ENCODE data around the gene CTNND2.

CTNND2 gene

GRCh38 chr5:11383506-11384095, 520.6 kb downstream of the CTNND2 start:
- no peak overlapping the region for H3K4me3 ChIP-seq (ENCODE audit: low read depth in 1 of 2, low read length in 2 of 2)
- H3K36me3 ChIP-seq (ENCODE audit: insufficient read depth, low read length): no peaks in the 10 kb centered on the region

GRCh38 chr5:11378461-11378860, 525.8 kb downstream of the CTNND2 start:
- H3K9ac ChIP-seq (ENCODE audit: low read depth, low read length): no peak overlapping the region
- no peak overlapping the region for H3K27ac ChIP-seq (ENCODE audit: low read length)
- H3K4me1 ChIP-seq (ENCODE audit: insufficient read depth, low read length): no peaks in the 10 kb centered on the region
- DNase-seq (no peak), ATAC-seq (ENCODE audit: insufficient read depth, low read depth) (no peak)
- TF ChIP-seq EZH2 (IDR thresholded peaks at IDR 0.05; ENCODE audit: borderline replicate concordance, low read depth, low read length, severe bottlenecking) (no peak), CTCF (IDR thresholded peaks at IDR 0.05; ENCODE audit: borderline replicate concordance, extremely low read depth, low read length, poor library complexity, severe bottlenecking) (no peak)
- no peaks in the 10 kb centered on the region for H3K36me3 ChIP-seq (ENCODE audit: insufficient read depth, low read length)
- no peak overlapping the region for H2AFZ ChIP-seq (ENCODE audit: low read depth, low read length)
- no peaks in the 10 kb centered on the region for H4K20me1 ChIP-seq (ENCODE audit: insufficient read depth, low read length)
- no peaks in the 10 kb centered on the region for H3K79me2 ChIP-seq (ENCODE audit: insufficient read depth, low read length)
- H3K4me3 ChIP-seq (ENCODE audit: low read depth in 1 of 2, low read length in 2 of 2): no peak overlapping the region
- H3K9me3 ChIP-seq (ENCODE audit: insufficient read depth, low read length, severe bottlenecking): no peaks in the 10 kb centered on the region
- no peak overlapping the region for H3K4me2 ChIP-seq (ENCODE audit: insufficient read depth, low read length)
- no peaks in the 10 kb centered on the region for H3K27me3 ChIP-seq (ENCODE audit: insufficient read depth, low read length, poor library complexity)

More at GRCh38 chr5:11383506-11384095, 520.6 kb downstream of the CTNND2 start:
- no peaks in the 10 kb centered on the region for H4K20me1 ChIP-seq (ENCODE audit: insufficient read depth, low read length)
- DNase-seq (no peak), ATAC-seq (ENCODE audit: insufficient read depth, low read depth) (no peak)
- H3K4me1 ChIP-seq (ENCODE audit: insufficient read depth, low read length): no peaks in the 10 kb centered on the region
- H3K27ac ChIP-seq (ENCODE audit: low read length): no peak overlapping the region
- no peak overlapping the region for H3K4me2 ChIP-seq (ENCODE audit: insufficient read depth, low read length)
- no peaks in the 10 kb centered on the region for H3K27me3 ChIP-seq (ENCODE audit: insufficient read depth, low read length, poor library complexity)
- H3K9ac ChIP-seq (ENCODE audit: low read depth, low read length): no peak overlapping the region
- TF ChIP-seq EZH2 (IDR thresholded peaks at IDR 0.05; ENCODE audit: borderline replicate concordance, low read depth, low read length, severe bottlenecking) (no peak), CTCF (IDR thresholded peaks at IDR 0.05; ENCODE audit: borderline replicate concordance, extremely low read depth, low read length, poor library complexity, severe bottlenecking) (no peak)
- no peaks in the 10 kb centered on the region for H3K79me2 ChIP-seq (ENCODE audit: insufficient read depth, low read length)
- no peak overlapping the region for H2AFZ ChIP-seq (ENCODE audit: low read depth, low read length)
- H3K9me3 ChIP-seq (ENCODE audit: insufficient read depth, low read length, severe bottlenecking): no peaks in the 10 kb centered on the region

GRCh38 chr5:11377896-11378295, 526.4 kb downstream of the CTNND2 start:
- DNase-seq: no peak
- TF ChIP-seq EZH2 (IDR thresholded peaks at IDR 0.05; ENCODE audit: borderline replicate concordance, low read depth, low read length, severe bottlenecking) (no peak), CTCF (IDR thresholded peaks at IDR 0.05; ENCODE audit: borderline replicate concordance, extremely low read depth, low read length, poor library complexity, severe bottlenecking) (no peak)
- Histone ChIP-seq H3K4me3 (ENCODE audit: low read depth in 1 of 2, low read length in 2 of 2) (no peak overlapping the region), H3K79me2 (ENCODE audit: insufficient read depth, low read length) (no peaks in the 10 kb centered on the region), H4K20me1 (ENCODE audit: insufficient read depth, low read length) (no peaks in the 10 kb centered on the region), H3K4me2 (ENCODE audit: insufficient read depth, low read length) (no peak overlapping the region), H3K9ac (ENCODE audit: low read depth, low read length) (no peak overlapping the region), H3K36me3 (ENCODE audit: insufficient read depth, low read length) (no peaks in the 10 kb centered on the region), H3K4me1 (ENCODE audit: insufficient read depth, low read length) (no peaks in the 10 kb centered on the region), H3K27ac (ENCODE audit: low read length) (no peak overlapping the region), H3K9me3 (ENCODE audit: insufficient read depth, low read length, severe bottlenecking) (no peaks in the 10 kb centered on the region), H2AFZ (ENCODE audit: low read depth, low read length) (no peak overlapping the region), H3K27me3 (ENCODE audit: insufficient read depth, low read length, poor library complexity) (no peaks in the 10 kb centered on the region)
- no peak for ATAC-seq (ENCODE audit: insufficient read depth, low read depth)

Measured in DND-41 (cell line).